Astrocyte of the spinal cord (primary cell): ENCODE results near the gene ACTRT2.

Source experiments
- DNase-seq: peaks from one replicate; pipeline ENCODE4 v3.0.0; 2011; ENCODE audit warnings: low read depth, low spot score
- H3K4me3 ChIP-seq: 2 replicates; pipeline ENCODE4 v1.5.1; 2011; ENCODE audit warnings: low read depth, mild to moderate bottlenecking, low read length, moderate library complexity
- in situ Hi-C: cut with HindIII; loops from 2 replicates; pipeline ENCODE4 v1.10.0; 2017; ENCODE audit warnings: low sequenced_read_pairs
- TF ChIP-seq, protein P1 (sequence below): IDR thresholded peaks from 2 replicates; pipeline ENCODE4 v1.5.1; 2012; ENCODE audit warnings: low read depth, mild to moderate bottlenecking, low read length, inconsistent platforms

Gene ACTRT2

DNA sequence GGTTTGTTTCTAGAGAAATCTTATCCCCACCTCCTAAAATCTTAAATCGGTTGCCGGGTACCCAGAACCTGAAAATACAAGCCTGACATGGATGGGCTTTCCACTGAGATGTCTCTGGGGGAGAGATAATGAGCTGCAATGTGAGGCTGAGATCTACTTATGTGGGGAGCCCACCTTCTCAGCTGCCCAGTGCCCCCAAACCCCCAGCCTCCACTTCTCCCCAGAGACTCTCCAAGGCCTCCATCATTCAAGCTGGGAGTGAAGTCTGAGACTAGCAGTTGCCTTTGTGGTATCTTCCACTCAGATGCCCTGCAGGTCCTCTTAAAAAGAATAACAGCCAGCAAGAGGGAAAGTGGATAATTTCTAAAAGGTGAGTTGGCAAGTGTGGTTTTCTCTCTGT is 11.7 kb upstream of the ACTRT2 start:
- H3K4me3 ChIP-seq, result no peak overlapping the region
- no peak for DNase-seq
- in situ Hi-C loops, result no loop called here
- TF ChIP-seq, protein P1, sequence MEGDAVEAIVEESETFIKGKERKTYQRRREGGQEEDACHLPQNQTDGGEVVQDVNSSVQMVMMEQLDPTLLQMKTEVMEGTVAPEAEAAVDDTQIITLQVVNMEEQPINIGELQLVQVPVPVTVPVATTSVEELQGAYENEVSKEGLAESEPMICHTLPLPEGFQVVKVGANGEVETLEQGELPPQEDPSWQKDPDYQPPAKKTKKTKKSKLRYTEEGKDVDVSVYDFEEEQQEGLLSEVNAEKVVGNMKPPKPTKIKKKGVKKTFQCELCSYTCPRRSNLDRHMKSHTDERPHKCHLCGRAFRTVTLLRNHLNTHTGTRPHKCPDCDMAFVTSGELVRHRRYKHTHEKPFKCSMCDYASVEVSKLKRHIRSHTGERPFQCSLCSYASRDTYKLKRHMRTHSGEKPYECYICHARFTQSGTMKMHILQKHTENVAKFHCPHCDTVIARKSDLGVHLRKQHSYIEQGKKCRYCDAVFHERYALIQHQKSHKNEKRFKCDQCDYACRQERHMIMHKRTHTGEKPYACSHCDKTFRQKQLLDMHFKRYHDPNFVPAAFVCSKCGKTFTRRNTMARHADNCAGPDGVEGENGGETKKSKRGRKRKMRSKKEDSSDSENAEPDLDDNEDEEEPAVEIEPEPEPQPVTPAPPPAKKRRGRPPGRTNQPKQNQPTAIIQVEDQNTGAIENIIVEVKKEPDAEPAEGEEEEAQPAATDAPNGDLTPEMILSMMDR, result no peak

DNA sequence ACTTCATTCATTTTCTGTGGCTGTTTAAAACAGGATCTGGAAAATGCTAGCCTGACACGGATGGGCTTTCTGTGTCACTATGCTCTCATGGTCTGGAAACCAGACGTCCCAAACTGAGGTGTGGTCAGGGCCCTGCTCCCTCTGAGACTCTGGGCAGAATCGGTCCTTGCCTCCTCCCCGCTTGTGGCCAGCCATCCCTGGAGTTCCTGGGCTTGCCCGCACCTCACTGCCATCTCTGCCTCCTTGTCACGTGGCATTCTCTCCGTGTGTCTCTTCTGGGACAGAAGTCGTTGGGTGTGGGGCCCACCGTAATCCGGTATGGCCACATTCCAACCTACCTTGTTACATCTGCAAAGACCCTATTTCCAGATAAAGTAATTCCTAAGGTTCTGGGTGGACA is 10.1 kb upstream of the ACTRT2 start:
- TF ChIP-seq, protein P1, result no peak
- DNase-seq, result no peak
- H3K4me3 ChIP-seq, result no peak overlapping the region
- in situ Hi-C loops, result no loop called here

DNA sequence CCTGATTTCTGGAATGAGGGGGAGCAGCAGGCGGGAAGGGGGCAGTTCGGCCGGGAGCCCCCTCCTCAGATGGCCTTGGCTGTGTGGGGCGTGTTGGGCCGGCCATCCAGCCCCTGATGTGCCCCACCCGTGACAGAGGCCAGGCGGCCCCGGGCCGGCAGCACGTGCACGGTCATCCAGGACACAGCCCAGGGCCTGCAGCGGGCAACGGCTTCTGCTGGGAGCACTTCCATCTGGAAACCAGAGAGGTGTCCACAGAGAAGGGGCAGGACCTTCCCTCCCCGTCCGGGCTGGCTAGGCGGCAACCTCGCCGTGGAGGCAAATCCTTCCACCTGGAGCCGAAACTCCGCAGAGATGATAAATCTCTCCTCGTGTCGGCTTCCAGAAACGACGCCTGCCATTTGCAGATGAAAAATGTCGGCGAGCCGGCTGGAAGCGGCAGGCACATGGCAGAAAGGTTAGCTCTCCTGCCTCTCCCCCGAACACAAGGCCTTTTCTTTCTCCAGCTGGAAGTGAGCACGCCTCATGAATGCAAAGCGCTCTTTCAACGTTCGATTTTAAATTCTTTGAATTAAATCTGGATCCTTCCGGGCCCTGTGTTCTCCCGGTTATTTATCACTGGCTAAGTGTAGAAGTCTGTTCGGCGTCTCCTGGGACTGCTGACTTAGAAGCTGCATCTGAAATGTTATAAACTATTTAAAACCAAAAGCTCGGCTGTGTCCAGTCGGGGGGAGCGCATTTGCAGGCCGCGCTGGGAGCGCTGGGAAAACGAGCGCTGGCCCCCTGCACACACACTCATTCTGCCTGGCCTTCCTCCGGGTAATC is 9.4 kb upstream of the ACTRT2 start:
- in situ Hi-C loops, result no loop called here
- TF ChIP-seq, protein P1, result no peak

DNA sequence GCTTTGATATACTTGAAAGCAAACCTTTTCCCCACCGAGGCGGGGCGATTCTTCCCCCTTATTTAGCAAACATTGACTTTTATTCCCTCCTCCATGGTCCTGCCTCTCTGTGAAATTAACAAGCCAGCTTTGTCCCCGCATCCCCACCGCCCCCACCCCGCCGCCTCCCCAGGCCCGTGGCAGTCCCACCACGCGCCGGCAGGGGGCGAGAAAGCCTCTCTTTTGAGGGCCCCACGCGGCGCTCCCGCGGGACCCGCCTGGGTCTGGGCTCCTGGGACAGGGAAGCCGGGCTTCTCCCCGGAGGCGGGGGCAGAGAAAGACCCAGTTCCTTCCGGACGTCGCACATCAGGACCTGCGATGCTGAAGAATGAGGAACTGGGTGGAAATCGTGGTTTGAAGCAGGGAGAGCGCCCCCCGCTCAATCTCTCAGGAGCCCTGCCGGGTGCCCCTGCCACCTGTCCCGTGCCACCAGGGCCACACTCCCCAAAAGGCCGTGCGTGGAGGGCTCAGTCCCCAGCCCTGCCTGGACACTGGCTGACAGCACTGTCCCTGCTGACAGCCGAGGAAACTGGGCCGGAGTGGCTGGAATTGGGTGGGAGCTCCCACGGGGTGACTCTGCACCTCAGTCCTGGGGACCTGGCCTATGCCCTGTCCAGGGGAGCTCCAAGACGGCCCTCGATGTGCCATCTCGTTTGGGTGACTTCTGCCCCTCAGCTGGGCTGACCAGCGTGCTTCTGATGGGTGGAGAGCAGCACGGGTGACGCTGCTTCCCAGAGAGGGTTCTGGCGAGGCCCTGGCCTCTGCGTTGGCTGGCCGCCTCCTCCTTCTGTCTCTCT is 8.6 kb upstream of the ACTRT2 start:
- TF ChIP-seq, protein P1, result peak; percentile 42
- in situ Hi-C loops, result no loop called here
- no peak overlapping the region for H3K4me3 ChIP-seq
- DNase-seq, result peak; percentile 3

More for the DNA sequence above, 9.4 kb upstream of the ACTRT2 start:
- DNase-seq, result peak; percentile 1
- no peak overlapping the region for H3K4me3 ChIP-seq

DNA sequence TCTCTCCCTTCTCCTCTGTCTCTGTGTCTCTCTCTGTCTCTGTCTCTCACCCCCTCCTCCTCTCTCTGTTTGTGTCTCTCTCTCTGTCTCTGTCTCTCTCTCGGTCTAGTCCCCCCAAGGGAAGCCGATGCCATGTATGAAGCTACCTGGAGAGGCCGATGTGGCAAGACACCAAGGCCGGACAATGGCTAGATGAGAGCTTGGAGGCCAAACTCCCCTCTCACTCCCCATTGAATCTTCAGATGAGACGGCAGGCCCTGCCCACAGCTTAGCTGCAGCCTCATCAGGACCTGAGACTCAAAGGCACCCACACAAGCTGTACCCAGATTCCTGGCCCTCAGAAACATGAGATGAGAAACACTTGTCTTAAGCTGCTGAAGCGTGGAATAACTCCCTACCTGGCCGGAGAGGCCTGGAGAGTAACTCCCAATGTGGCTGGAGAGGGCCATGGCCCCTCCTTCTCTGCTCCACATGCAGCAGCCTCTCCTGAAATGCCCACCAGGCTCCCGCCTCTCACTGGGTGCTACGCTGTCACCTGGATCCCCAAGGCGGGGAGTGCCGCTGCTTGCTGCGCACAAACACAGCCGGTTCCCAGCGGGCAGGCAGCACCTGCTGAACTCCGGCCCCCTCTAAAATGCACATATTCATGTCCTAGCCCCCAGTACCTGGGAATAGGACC is 7.8 kb upstream of the ACTRT2 start:
- TF ChIP-seq, protein P1, result no peak
- DNase-seq, result no peak
- H3K4me3 ChIP-seq, result no peak overlapping the region
- in situ Hi-C loops, result no loop called here

DNA sequence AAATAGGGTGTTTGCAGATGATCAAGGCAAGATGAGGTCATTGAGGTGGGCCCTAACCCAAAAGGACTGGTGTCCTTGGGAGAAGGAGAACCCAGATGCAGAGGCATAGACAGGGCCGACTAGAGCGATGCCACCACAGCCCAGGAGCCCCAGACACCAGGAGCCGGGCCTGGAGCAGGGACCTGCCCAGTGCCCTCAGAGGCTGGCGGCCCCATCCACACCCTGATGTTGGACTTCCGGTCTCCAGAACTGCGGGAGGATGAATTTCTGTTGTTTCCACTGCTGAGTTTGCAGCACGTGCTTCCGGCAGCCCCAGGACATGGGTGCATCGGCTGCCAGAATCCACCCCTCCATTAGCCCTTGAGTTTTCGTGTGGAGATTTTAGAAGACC is 7.2 kb upstream of the ACTRT2 start:
- no peak overlapping the region for H3K4me3 ChIP-seq
- DNase-seq, result no peak
- TF ChIP-seq, protein P1, result no peak
- in situ Hi-C loops, result no loop called here
